ENCODE data around the gene SYTL5.

DNA sequence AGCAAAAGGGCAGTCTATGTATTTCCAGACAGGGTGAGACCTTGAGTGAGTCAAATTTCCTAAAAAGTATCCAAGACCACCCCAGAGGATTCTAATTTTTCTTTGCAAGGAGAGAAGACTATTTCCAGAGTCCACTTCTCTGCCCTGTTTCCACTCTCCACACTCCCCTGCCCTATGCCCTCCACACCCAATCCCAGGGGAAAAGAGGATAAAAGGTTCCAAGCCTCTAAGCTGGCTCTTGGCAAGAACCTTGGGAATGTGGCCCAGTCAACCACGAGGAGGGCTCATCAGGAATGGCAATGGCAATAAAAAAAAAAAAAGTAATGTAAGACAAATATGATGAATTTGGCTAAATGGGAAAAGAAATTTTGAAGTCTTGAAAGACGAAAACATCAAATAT is 148.5 kb downstream of the SYTL5 start:
- TF ChIP-seq CTCF (IDR thresholded peaks at IDR 0.05; ENCODE audit: borderline replicate concordance, extremely low read depth, low read length, poor library complexity, severe bottlenecking) (no peak), EZH2 (IDR thresholded peaks at IDR 0.05; ENCODE audit: borderline replicate concordance, low read depth, low read length, severe bottlenecking) (no peak)
